RWPE2 (cell line): ENCODE results near the gene TM4SF20.

ENCODE experiments used
- ATAC-seq: fragments of 200-7000 bp; cut with Tn5 transposase; 3 replicates; pipeline ENCODE4 v1.9.1; 2021; ENCODE audit warnings: low read depth
- DNase-seq: peaks from one replicate; pipeline ENCODE4 v3.0.0-alpha.2; 2020; ENCODE audit warnings: low spot score
- H3K27ac ChIP-seq: fragments of 450-650 bp; 2 replicates; pipeline ENCODE4 v1.5.1; 2017; ENCODE audit warnings: mild to moderate bottlenecking; ENCODE audit not compliant: poor library complexity, severe bottlenecking
- H3K27me3 ChIP-seq: fragments of 250-450 bp; sonication (Bioruptor Pico); 2 replicates; pipeline ENCODE4 v1.5.1; 2021; ENCODE audit warnings: mild to moderate bottlenecking, moderate library complexity; ENCODE audit not compliant: insufficient read depth, poor library complexity, severe bottlenecking
- H3K36me3 ChIP-seq: fragments of 250-450 bp; sonication (Bioruptor Pico); 2 replicates; pipeline ENCODE4 v1.5.1; 2020; ENCODE audit warnings: low read depth, mild to moderate bottlenecking, moderate library complexity
- H3K4me1 ChIP-seq: fragments of 250-450 bp; sonication (Bioruptor Pico); 2 replicates; pipeline ENCODE4 v1.5.1; 2021; ENCODE audit warnings: mild to moderate bottlenecking, moderate library complexity; ENCODE audit not compliant: insufficient read depth, poor library complexity, severe bottlenecking
- H3K4me3 ChIP-seq: fragments of 250-450 bp; sonication (Bioruptor Pico); 2 replicates; pipeline ENCODE4 v1.5.1; 2021; ENCODE audit warnings: mild to moderate bottlenecking, moderate library complexity; ENCODE audit not compliant: severe bottlenecking
- H3K9me3 ChIP-seq: fragments of 250-450 bp; sonication (Bioruptor Pico); 2 replicates; pipeline ENCODE4 v1.5.1; 2021; ENCODE audit warnings: mild to moderate bottlenecking, moderate library complexity; ENCODE audit not compliant: severe bottlenecking
- CTCF ChIP-seq: fragments of 450-650 bp; IDR thresholded peaks from one replicate; pipeline ENCODE4 v1.5.1; 2017; ENCODE audit warnings: mild to moderate bottlenecking, moderate library complexity; ENCODE audit not compliant: poor library complexity, severe bottlenecking

Gene TM4SF20

DNA sequence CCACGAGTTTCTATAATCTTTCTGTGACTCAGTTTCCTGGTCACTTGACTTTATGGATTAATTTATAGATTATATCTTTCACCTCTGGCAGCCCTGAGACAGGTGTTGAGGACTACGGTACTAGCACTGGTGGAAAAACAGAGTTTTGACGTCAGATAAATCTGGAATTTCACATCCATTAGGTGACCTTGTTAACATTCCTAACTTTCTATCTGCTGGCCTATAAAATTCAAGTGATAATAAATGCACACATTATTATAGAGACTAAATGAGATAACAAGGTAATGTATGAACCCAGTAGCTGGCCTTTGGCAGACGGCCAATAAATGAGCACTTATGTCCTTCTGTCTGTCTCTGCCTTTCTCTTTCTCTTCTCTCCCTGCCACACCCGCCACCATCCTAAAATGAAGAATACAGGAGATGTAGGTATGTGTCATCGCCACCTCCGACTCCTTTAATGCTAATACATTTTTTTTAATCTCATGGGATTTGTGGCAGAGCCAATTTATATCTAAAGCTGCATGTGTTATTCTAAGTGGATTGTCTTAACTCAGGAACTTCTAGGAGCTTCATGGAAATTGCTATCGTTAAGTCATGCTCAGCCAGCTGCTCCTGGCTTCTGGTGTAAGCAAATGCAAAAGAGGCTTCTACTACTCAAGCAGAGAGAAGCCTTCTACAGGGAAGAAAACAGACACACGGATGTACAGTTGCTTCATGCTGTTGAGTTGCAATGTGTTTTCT, 2.3 kb downstream of the TM4SF20 start:
- Histone ChIP-seq H3K4me3 (no peak overlapping the region), H3K9me3 (no peaks in the 10 kb centered on the region), H3K27ac (peak overlapping the region; percentile 47), H3K27me3 (no peaks in the 10 kb centered on the region), H3K4me1 (peaks cover 15% of the 10 kb centered on the region), H3K36me3 (no peaks in the 10 kb centered on the region)
- no peak for DNase-seq
- ATAC-seq: no peak
- TF ChIP-seq CTCF: no peak

GRCh38 chr2:227374158-227374557, 4.9 kb downstream of the TM4SF20 start:
- no peaks in the 10 kb centered on the region for H3K9me3 ChIP-seq
- no peak overlapping the region for H3K4me3 ChIP-seq
- H3K27ac ChIP-seq: no peak overlapping the region
- DNase-seq (no peak), ATAC-seq (no peak)
- peaks cover 18% of the 10 kb centered on the region for H3K4me1 ChIP-seq
- no peaks in the 10 kb centered on the region for H3K36me3 ChIP-seq
- H3K27me3 ChIP-seq: no peaks in the 10 kb centered on the region
- no peak for TF ChIP-seq CTCF

DNA sequence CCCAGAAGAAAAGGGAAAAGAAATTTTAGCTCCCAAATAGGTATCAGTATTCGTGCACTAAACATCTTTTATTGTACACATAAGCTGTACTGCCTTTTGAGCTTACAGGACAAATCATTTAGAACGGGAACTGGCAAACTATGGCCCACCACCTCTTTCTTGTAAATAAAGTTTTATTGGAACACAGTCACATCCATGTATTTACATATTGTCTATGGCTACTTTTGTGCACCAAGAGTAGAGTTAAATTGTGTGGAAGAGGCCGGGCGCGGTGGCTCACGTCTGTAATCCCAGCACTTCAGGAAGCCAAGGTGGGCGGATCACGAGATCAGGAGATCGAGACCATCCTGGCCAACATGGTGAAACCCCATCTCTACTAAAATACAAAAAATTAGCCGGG, 5.7 kb downstream of the TM4SF20 start:
- ATAC-seq (no peak), DNase-seq (no peak)
- peaks cover 12% of the 10 kb centered on the region for H3K4me1 ChIP-seq
- H3K36me3 ChIP-seq: no peaks in the 10 kb centered on the region
- H3K27me3 ChIP-seq: no peaks in the 10 kb centered on the region
- no peaks in the 10 kb centered on the region for H3K9me3 ChIP-seq
- H3K4me3 ChIP-seq: no peak overlapping the region
- TF ChIP-seq CTCF: no peak
- no peak overlapping the region for H3K27ac ChIP-seq

DNA sequence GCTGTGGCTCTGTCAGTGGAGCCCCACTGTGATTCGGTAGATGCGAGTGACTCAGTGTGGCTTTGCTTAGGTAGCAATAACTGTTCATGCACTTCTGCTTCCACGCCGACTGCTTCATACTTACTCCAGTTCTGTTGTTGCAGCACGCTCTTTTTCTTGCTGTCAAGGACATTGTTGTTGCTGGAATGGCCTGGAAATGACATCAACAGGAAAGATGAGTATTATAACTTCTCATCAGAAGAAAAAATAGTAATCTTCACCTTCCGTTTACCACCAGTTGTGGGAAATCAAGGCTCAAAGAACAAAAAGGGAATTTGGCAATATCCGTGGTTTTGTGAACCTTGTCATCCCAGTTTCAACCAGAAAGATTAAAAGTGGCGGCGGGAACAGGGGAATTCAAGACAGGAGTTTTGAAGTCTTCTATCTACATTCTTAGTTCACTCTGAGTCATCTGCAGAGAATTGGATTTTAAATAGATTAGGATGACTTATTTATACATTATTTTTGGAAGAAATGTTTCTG, 8.3 kb downstream of the TM4SF20 start:
- peak overlapping the region; percentile 37 for H3K27ac ChIP-seq
- no peak for TF ChIP-seq CTCF
- DNase-seq: no peak
- no peaks in the 10 kb centered on the region for H3K36me3 ChIP-seq
- H3K27me3 ChIP-seq: no peaks in the 10 kb centered on the region
- no peaks in the 10 kb centered on the region for H3K9me3 ChIP-seq
- no peak overlapping the region for H3K4me3 ChIP-seq
- peaks cover 4% of the 10 kb centered on the region for H3K4me1 ChIP-seq
- peak; percentile 76 for ATAC-seq

- no peak for DNase-seq
- no peaks in the 10 kb centered on the region for H3K9me3 ChIP-seq
- H3K36me3 ChIP-seq: no peaks in the 10 kb centered on the region
- peak overlapping the region; percentile 37 for H3K27ac ChIP-seq
- H3K4me3 ChIP-seq: no peak overlapping the region
- H3K27me3 ChIP-seq: no peaks in the 10 kb centered on the region
- ATAC-seq: no peak
- peaks cover 4% of the 10 kb centered on the region for H3K4me1 ChIP-seq
- TF ChIP-seq CTCF: no peak
Observed at GRCh38 chr2:227370092-227370491, 9.0 kb downstream of the TM4SF20 start.
